HEK293 (cell line): ENCODE data around the gene EVI2B.
A peak's percentile ranks its signal among the peaks of the same experiment; 100 is the strongest.

Experiments
- BCL11A ChIP-seq: fragments of 450-650 bp; formaldehyde crosslinking; IDR thresholded peaks from 2 replicates; pipeline ENCODE4 v1.5.1; 2016; ENCODE audit warnings: low read depth, missing biosample characterization, missing genetic modification characterization
- FEZF1 ChIP-seq: fragments of 450-650 bp; formaldehyde crosslinking; IDR thresholded peaks from 2 replicates; pipeline ENCODE4 v1.5.1; 2016; ENCODE audit warnings: missing biosample characterization, missing genetic modification characterization
- HOXD13 ChIP-seq: sonication (generic); formaldehyde crosslinking; IDR thresholded peaks from 2 replicates; pipeline ENCODE4 v1.8.0; 2022; ENCODE audit warnings: missing genetic modification reagents, borderline replicate concordance
- MEIS1 ChIP-seq: sonication (generic); formaldehyde crosslinking; IDR thresholded peaks from 2 replicates; pipeline ENCODE4 v1.8.1; 2022; ENCODE audit warnings: missing genetic modification reagents, mild to moderate bottlenecking, borderline replicate concordance
- ZNF112 ChIP-seq: fragments of 450-650 bp; formaldehyde crosslinking; IDR thresholded peaks from 2 replicates; pipeline ENCODE4 v1.5.0; 2017; ENCODE audit warnings: missing biosample characterization, missing genetic modification characterization
- ZNF132 ChIP-seq: fragments of 450-650 bp; formaldehyde crosslinking; IDR thresholded peaks from 2 replicates; pipeline ENCODE4 v1.5.1; 2017; ENCODE audit warnings: missing biosample characterization, missing genetic modification characterization, borderline replicate concordance
- ZNF157 ChIP-seq: fragments of 450-650 bp; formaldehyde crosslinking; IDR thresholded peaks from 2 replicates; pipeline ENCODE4 v1.5.1; 2016; ENCODE audit warnings: missing biosample characterization, missing genetic modification characterization
- ZNF202 ChIP-seq: fragments of 450-650 bp; formaldehyde crosslinking; IDR thresholded peaks from 2 replicates; pipeline ENCODE4 v1.5.1; 2016; ENCODE audit warnings: missing biosample characterization, missing genetic modification characterization, borderline replicate concordance
- ZNF510 ChIP-seq: fragments of 450-650 bp; formaldehyde crosslinking; IDR thresholded peaks from 2 replicates; pipeline ENCODE4 v1.5.1; 2018; ENCODE audit warnings: mild to moderate bottlenecking, missing genetic modification characterization, missing biosample characterization; ENCODE audit not compliant: insufficient replicate concordance
- ZNF555 ChIP-seq: fragments of 450-650 bp; formaldehyde crosslinking; conservative IDR thresholded peaks from 2 replicates; pipeline ENCODE4 v1.5.1; 2017; ENCODE audit warnings: missing biosample characterization, mild to moderate bottlenecking, missing genetic modification characterization, inconsistent platforms
- ZNF561 ChIP-seq: fragments of 450-650 bp; IDR thresholded peaks from 2 replicates; pipeline ENCODE4 v1.5.1; 2018; ENCODE audit warnings: missing biosample characterization, missing genetic modification characterization, borderline replicate concordance
- TF ChIP-seq, protein P1 (sequence below): fragments of 450-650 bp; formaldehyde crosslinking; IDR thresholded peaks from 2 replicates; pipeline ENCODE4 v1.5.1; 2016; ENCODE audit warnings: missing biosample characterization, missing genetic modification characterization
- TF ChIP-seq, protein P2 (sequence below): fragments of 450-650 bp; formaldehyde crosslinking; IDR thresholded peaks from 2 replicates; pipeline ENCODE4 v1.5.1; 2017; ENCODE audit warnings: missing biosample characterization, missing genetic modification characterization
- TF ChIP-seq, protein P3 (sequence below): fragments of 450-650 bp; formaldehyde crosslinking; IDR thresholded peaks from 2 replicates; pipeline ENCODE4 v1.5.1; 2016; ENCODE audit warnings: missing biosample characterization, missing genetic modification characterization
- TF ChIP-seq, protein P4 (sequence below): fragments of 450-650 bp; formaldehyde crosslinking; IDR thresholded peaks from 2 replicates; pipeline ENCODE4; 2016; ENCODE audit warnings: missing biosample characterization, missing genetic modification characterization
- TF ChIP-seq, protein P5 (sequence below): fragments of 450-650 bp; formaldehyde crosslinking; IDR thresholded peaks from 2 replicates; pipeline ENCODE4 v1.5.1; 2016; ENCODE audit warnings: missing biosample characterization, missing genetic modification characterization
- TF ChIP-seq, protein P6 (sequence below): fragments of 450-650 bp; formaldehyde crosslinking; IDR thresholded peaks from 2 replicates; pipeline ENCODE4 v1.5.1; 2016; ENCODE audit warnings: missing biosample characterization, missing genetic modification characterization, borderline replicate concordance
- TF ChIP-seq, protein P7 (sequence below): fragments of 450-650 bp; formaldehyde crosslinking; IDR thresholded peaks from 2 replicates; pipeline ENCODE4 v1.5.1; 2016; ENCODE audit warnings: missing biosample characterization, missing genetic modification characterization

The EVI2B gene

DNA sequence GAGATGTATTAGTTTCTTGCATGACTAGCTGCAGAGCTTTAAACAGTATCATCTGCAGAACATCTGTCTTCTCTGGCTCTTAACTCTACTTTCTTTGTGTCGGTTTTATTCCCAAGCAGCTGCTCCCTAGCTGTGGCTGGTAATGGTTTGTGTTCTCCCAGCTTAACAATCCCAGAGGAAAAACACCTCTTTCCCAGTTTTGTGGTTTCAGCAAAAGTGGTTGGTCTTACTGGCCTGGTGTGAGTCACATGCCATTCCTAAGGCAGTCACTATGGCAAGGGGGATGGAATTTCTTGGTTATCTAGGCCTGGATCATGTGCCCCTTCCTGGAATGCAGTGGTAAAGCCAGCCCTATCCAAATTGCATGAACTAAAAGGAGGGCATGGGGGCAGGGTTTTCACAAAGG, 44.3 kb downstream of the EVI2B start (continued):
- TF ChIP-seq, protein P1, sequence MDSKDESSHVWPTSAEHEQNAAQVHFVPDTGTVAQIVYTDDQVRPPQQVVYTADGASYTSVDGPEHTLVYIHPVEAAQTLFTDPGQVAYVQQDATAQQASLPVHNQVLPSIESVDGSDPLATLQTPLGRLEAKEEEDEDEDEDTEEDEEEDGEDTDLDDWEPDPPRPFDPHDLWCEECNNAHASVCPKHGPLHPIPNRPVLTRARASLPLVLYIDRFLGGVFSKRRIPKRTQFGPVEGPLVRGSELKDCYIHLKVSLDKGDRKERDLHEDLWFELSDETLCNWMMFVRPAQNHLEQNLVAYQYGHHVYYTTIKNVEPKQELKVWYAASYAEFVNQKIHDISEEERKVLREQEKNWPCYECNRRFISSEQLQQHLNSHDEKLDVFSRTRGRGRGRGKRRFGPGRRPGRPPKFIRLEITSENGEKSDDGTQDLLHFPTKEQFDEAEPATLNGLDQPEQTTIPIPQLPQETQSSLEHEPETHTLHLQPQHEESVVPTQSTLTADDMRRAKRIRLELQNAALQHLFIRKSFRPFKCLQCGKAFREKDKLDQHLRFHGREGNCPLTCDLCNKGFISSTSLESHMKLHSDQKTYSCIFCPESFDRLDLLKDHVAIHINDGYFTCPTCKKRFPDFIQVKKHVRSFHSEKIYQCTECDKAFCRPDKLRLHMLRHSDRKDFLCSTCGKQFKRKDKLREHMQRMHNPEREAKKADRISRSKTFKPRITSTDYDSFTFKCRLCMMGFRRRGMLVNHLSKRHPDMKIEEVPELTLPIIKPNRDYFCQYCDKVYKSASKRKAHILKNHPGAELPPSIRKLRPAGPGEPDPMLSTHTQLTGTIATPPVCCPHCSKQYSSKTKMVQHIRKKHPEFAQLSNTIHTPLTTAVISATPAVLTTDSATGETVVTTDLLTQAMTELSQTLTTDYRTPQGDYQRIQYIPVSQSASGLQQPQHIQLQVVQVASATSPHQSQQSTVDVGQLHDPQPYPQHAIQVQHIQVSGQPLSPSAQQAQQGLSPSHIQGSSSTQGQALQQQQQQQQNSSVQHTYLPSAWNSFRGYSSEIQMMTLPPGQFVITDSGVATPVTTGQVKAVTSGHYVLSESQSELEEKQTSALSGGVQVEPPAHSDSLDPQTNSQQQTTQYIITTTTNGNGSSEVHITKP (tag by site-specific recombination) = peak; percentile 73
- TF ChIP-seq, protein P2, sequence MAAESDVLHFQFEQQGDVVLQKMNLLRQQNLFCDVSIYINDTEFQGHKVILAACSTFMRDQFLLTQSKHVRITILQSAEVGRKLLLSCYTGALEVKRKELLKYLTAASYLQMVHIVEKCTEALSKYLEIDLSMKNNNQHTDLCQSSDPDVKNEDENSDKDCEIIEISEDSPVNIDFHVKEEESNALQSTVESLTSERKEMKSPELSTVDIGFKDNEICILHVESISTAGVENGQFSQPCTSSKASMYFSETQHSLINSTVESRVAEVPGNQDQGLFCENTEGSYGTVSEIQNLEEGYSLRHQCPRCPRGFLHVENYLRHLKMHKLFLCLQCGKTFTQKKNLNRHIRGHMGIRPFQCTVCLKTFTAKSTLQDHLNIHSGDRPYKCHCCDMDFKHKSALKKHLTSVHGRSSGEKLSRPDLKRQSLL = no peak
- TF ChIP-seq ZNF132 (tag by site-specific recombination) = no peak
- no peak for TF ChIP-seq MEIS1 (CRISPR knock-in tag)
- no peak for TF ChIP-seq ZNF157 (tag by site-specific recombination)
- no peak for TF ChIP-seq ZNF510 (tag by site-specific recombination)
- TF ChIP-seq, protein P3, sequence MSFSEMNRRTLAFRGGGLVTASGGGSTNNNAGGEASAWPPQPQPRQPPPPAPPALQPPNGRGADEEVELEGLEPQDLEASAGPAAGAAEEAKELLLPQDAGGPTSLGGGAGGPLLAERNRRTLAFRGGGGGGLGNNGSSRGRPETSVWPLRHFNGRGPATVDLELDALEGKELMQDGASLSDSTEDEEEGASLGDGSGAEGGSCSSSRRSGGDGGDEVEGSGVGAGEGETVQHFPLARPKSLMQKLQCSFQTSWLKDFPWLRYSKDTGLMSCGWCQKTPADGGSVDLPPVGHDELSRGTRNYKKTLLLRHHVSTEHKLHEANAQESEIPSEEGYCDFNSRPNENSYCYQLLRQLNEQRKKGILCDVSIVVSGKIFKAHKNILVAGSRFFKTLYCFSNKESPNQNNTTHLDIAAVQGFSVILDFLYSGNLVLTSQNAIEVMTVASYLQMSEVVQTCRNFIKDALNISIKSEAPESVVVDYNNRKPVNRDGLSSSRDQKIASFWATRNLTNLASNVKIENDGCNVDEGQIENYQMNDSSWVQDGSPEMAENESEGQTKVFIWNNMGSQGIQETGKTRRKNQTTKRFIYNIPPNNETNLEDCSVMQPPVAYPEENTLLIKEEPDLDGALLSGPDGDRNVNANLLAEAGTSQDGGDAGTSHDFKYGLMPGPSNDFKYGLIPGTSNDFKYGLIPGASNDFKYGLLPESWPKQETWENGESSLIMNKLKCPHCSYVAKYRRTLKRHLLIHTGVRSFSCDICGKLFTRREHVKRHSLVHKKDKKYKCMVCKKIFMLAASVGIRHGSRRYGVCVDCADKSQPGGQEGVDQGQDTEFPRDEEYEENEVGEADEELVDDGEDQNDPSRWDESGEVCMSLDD (tag by site-specific recombination) = no peak
- TF ChIP-seq BCL11A (tag by site-specific recombination) = no peak
- no peak for TF ChIP-seq ZNF561 (tag by site-specific recombination)
- TF ChIP-seq HOXD13 (CRISPR knock-in tag) = no peak
- TF ChIP-seq ZNF555 (tag by site-specific recombination) = no peak
- peak; percentile 54 for TF ChIP-seq FEZF1
- TF ChIP-seq, protein P4, sequence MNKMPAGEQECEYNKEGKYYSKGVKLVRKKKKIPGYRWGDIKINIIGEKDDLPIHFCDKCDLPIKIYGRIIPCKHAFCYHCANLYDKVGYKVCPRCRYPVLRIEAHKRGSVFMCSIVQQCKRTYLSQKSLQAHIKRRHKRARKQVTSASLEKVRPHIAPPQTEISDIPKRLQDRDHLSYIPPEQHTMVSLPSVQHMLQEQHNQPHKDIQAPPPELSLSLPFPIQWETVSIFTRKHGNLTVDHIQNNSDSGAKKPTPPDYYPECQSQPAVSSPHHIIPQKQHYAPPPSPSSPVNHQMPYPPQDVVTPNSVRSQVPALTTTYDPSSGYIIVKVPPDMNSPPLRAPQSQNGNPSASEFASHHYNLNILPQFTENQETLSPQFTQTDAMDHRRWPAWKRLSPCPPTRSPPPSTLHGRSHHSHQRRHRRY (tag by site-specific recombination) = no peak
- TF ChIP-seq, protein P5, sequence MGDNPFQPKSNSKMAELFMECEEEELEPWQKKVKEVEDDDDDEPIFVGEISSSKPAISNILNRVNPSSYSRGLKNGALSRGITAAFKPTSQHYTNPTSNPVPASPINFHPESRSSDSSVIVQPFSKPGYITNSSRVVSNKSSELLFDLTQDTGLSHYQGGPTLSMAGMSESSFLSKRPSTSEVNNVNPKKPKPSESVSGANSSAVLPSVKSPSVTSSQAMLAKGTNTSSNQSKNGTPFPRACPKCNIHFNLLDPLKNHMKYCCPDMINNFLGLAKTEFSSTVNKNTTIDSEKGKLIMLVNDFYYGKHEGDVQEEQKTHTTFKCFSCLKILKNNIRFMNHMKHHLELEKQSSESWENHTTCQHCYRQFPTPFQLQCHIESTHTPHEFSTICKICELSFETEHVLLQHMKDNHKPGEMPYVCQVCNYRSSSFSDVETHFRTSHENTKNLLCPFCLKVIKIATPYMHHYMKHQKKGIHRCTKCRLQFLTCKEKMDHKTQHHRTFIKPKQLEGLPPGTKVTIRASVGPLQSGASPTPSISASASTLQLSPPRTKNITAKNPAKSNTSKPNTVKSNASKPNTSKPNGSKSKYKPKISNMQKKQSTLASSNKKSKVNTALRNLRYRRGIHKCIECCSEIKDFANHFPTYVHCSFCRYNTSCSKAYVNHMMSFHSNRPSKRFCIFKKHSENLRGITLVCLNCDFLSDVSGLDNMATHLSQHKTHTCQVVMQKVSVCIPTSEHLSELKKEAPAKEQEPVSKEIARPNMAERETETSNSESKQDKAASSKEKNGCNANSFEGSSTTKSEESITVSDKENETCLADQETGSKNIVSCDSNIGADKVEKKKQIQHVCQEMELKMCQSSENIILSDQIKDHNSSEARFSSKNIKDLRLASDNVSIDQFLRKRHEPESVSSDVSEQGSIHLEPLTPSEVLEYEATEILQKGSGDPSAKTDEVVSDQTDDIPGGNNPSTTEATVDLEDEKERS = no peak
- TF ChIP-seq ZNF112 (tag by site-specific recombination) = no peak
- TF ChIP-seq, protein P6, sequence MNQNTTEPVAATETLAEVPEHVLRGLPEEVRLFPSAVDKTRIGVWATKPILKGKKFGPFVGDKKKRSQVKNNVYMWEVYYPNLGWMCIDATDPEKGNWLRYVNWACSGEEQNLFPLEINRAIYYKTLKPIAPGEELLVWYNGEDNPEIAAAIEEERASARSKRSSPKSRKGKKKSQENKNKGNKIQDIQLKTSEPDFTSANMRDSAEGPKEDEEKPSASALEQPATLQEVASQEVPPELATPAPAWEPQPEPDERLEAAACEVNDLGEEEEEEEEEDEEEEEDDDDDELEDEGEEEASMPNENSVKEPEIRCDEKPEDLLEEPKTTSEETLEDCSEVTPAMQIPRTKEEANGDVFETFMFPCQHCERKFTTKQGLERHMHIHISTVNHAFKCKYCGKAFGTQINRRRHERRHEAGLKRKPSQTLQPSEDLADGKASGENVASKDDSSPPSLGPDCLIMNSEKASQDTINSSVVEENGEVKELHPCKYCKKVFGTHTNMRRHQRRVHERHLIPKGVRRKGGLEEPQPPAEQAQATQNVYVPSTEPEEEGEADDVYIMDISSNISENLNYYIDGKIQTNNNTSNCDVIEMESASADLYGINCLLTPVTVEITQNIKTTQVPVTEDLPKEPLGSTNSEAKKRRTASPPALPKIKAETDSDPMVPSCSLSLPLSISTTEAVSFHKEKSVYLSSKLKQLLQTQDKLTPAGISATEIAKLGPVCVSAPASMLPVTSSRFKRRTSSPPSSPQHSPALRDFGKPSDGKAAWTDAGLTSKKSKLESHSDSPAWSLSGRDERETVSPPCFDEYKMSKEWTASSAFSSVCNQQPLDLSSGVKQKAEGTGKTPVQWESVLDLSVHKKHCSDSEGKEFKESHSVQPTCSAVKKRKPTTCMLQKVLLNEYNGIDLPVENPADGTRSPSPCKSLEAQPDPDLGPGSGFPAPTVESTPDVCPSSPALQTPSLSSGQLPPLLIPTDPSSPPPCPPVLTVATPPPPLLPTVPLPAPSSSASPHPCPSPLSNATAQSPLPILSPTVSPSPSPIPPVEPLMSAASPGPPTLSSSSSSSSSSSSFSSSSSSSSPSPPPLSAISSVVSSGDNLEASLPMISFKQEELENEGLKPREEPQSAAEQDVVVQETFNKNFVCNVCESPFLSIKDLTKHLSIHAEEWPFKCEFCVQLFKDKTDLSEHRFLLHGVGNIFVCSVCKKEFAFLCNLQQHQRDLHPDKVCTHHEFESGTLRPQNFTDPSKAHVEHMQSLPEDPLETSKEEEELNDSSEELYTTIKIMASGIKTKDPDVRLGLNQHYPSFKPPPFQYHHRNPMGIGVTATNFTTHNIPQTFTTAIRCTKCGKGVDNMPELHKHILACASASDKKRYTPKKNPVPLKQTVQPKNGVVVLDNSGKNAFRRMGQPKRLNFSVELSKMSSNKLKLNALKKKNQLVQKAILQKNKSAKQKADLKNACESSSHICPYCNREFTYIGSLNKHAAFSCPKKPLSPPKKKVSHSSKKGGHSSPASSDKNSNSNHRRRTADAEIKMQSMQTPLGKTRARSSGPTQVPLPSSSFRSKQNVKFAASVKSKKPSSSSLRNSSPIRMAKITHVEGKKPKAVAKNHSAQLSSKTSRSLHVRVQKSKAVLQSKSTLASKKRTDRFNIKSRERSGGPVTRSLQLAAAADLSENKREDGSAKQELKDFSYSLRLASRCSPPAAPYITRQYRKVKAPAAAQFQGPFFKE (tag by site-specific recombination) = no peak
- TF ChIP-seq, protein P7, sequence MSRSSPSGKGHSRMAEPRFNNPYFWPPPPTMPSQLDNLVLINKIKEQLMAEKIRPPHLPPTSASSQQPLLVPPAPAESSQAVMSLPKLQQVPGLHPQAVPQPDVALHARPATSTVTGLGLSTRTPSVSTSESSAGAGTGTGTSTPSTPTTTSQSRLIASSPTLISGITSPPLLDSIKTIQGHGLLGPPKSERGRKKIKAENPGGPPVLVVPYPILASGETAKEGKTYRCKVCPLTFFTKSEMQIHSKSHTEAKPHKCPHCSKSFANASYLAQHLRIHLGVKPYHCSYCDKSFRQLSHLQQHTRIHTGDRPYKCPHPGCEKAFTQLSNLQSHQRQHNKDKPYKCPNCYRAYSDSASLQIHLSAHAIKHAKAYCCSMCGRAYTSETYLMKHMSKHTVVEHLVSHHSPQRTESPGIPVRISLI (tag by site-specific recombination) = no peak
- TF ChIP-seq ZNF202 (tag by site-specific recombination) = no peak
